ENCODE data around the gene IFNL4.
"Not testable (repeated sequence)": the region's sequence is repeated elsewhere in the genome, so short reads cannot be mapped to it uniquely, and the experiment has no call there.

IFNL4 gene

GRCh38 chr19:39254531-39255345, 6.1 kb upstream of the IFNL4 start:
- DNase-seq = no peak

DNA sequence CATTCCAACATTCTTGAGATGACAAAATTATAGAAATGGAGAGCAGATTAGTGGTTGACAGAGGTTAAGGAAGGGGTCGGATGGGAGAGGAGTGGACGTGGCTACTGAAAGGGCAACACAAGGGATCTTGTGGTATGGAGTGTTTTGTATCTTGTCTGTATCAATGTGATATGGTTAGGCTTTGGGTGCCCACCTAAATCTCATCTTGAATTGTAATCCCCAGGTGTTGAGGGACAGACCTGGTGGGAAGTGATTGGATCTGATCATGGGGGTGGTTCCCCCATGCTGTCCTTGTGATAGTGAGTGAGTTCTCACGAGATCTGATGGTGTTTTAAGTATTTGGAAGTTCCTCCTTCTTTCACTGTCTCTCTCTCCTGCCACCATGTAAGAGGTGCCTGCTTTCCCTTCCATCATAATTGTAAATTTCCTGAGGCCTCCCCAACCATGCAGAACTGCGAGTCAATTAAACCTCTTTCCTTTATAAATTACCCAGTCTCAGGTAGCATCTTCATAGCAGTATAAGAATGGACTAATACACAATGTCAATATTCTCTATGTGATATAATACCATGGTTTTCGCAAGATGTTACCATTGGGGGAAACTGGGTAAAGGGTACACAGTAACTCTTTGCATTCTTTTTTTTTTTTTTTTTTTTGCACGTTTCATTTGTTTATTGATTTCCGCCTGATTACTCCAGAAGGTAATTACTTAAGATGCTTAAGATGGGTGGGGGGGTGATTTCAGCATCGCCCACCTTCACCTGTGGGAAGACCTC, 4.9 kb upstream of the IFNL4 start:
- DNase-seq = no peak

DNA sequence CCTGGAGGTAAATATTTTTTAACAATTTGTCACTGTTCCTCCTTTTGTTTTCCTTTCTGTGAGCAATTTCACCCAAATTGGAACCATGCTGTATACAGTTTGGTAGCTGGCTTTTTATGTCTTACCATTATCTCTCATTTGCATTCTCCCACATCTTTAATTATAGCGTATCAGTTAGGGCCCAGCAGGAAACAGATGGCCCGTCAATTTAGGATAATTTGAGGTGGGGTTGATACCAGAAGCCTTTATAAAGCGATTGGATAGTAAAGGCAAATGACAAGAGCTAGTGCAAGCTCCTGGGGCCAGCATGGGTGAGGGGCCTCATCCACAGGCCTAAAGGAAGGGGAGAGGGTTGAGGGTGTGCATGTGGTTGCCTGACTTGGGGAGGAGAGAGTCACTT, 3.8 kb upstream of the IFNL4 start:
- DNase-seq = no peak

GRCh38 chr19:39251846-39252245, 3.2 kb upstream of the IFNL4 start:
- no peak for DNase-seq

- no peak for DNase-seq
Measured at GRCh38 chr19:39251081-39251480, 2.4 kb upstream of the IFNL4 start.

DNA sequence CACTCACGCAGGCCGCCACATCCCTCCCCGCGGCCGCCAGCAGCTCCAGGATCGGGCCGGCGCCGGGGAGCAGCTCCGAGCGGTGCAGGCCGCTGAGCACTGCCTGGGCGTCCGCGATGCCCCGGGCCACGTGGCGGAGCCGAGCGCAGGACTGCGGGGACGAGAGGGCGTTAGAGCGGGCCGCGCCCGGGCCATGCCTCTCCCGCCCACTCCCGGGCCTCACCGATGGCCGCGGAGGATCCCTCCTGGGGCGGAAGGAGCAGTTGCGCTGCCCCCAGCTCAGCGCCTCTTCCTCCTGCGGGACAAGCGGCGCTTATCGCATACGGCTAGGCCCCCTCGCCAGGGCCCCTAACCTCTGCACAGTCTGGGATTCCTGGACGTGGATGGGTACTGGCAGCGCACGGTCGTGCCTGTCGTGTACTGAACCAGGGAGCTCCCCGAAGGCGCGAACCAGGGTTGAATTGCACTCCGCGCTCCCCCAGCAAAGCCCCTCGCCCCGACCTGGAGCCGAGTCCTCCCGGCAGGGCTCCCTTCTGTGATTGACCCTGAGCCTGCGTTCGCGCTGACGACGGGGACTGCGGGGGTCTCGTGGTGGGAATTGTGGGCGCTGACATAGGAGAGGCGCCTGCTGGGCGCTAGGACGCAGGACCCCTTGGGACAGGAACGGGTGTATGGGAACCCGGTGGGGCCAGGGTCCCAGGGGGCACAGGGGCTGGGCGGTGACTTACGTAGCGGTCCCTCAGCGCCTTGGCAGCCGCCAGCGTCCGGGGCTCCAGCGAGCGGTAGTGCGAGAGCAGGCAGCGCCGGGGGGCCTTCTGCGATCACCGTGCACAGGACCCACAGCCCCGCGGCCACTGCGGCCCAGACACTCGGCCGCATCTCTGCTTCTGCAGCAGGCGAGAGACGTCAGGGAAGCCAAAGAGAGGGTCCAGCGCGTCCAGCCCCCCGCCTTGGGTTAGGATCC, 673 bp downstream of the IFNL4 start:
- peak; percentile 14 for DNase-seq

DNA sequence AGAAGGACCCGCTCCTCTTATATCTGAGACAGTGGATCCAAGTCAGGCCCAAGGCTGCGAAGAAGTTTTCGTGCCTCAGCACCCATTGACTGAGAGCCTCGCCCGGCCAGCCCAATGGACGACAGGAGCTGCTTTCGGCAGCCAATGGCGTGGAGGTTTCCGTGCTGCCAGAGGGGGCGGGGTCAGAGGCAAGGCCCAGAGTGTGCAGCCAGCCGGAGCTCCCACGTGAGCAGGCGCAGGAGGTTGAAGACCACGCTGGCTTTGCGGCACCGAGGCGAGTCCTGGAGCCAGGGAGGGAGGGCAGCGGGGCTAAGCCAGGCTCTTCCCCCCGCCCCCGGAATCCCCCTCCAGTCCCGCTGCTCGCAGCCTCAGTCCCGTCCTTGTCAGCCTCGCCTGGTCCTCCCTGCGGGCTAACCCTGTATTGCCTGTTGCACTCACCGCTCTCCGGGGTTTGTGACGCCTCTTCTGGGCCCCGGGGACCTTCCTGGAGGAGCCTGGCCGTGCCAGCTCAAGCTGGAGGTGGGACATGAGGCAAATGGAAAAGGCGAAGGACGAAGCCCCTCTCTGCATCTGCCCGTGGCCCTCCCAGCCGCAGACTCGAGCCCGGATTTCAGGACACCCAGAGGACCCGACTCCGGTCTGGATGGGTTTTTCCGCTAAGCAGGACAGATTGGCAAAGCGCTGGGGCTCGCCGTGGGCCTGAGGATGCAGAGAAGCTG, 1.5 kb downstream of the IFNL4 start:
- DNase-seq = peak; percentile 14

DNA sequence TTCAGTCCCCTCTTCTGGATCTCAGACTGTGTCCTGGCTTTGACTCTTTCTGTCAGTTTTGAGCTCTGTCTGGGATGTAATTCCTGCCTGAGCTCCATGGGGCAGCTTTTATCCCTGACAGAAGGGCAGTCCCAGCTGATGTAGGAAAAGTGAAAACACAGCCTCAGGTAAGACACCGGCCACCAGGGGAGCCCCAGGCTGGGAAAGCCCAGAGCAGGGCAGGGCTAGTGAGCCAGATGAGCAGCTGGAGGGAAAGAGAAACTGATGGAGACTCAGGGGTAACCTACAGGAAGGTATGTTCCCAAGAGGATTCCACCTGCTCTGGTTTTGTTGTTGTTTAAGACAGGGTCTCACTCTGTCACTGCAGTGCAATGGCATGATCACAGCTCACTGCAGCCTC, 3.5 kb downstream of the IFNL4 start:
- DNase-seq = not testable (repeated sequence)

GRCh38 chr19:39244410-39245100, 4.1 kb downstream of the IFNL4 start, which contains the start of gene IFNL3:
Gene IFNL3 (minus strand): TSS chr19:39245006. CDS start chr19:39244967, 39 bp downstream.
- not testable (repeated sequence) for DNase-seq

DNA sequence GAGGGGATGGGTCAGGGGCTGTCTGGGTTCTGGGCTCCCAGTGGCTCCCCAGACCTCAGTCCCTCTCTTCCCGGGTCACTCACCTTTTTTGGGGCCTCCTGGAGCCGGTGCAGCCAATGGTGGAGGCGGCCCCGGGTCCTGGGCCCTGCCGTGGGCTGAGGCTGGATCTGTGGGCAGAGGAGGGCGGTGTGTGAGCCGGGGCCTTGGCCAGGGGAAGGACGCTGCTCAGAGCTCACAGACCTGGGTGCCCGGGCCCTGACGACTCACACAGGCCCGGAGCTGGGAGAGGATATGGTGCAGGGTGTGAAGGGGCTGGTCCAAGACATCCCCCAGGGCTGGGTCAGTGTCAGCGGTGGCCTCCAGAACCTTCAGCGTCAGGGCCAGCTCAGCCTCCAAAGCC, 4.9 kb downstream of the IFNL4 start:
- not testable (repeated sequence) for DNase-seq

- DNase-seq = no peak
Measured at GRCh38 chr19:39240421-39240820, 8.2 kb downstream of the IFNL4 start.

GRCh38 chr19:39238944-39239343, 9.7 kb downstream of the IFNL4 start:
- no peak for DNase-seq

- DNase-seq = no peak
Measured at GRCh38 chr19:39238209-39238608, 10.4 kb downstream of the IFNL4 start.

DNA sequence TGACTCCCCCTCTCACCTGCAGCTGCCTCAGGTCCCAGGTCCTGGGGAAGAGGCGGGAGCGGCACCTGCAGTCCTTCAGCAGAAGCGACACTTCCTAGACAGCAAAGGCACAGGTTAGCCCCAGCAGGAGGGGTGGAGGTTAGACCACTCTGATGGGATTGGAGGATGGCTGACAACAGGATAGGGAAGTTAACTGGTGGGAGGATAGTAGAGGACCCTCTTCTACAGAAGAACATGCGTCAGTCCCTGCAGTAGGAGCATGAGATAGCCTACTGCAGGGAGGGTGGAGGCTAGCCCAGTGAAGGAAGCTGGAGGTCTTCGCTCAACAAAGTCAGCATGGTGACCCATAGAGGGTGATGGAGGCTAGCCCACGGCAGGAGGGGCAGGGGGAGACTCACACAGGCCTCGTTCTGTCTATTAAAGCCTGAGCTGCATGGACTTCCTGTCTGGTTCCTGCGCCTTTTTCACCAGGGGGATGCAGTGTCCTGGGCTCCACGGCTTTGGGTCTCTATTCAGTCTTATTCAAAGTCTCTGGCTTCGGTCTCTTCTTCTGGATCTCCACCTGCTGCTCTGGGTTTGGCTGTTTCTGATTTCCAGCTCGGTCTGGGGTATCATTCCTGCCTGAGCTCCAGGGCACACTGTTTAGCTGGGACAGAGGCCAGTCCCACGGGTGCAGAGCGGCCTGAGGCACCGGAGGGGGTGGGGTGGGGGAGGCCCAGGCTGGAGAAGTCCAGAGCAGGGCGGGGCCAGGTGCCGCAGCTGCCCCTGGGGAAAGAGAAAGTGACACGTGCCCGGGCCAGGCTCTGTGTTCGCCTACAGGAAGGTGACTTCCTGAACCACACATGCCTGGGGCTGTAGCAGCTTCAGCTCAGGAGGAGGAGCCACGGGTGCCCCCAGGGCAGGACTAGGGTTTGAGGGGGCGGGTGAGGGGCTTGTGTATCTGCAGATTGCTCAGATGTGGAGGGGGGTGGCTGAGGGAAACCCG, 11.2 kb downstream of the IFNL4 start:
- no peak for DNase-seq

GRCh38 chr19:39236527-39236926, 12.1 kb downstream of the IFNL4 start:
- DNase-seq = no peak

GRCh38 chr19:39232708-39233107, 15.9 kb downstream of the IFNL4 start:
- no peak for DNase-seq

GRCh38 chr19:39230096-39230764, 18.4 kb downstream of the IFNL4 start:
- DNase-seq = no peak

DNA sequence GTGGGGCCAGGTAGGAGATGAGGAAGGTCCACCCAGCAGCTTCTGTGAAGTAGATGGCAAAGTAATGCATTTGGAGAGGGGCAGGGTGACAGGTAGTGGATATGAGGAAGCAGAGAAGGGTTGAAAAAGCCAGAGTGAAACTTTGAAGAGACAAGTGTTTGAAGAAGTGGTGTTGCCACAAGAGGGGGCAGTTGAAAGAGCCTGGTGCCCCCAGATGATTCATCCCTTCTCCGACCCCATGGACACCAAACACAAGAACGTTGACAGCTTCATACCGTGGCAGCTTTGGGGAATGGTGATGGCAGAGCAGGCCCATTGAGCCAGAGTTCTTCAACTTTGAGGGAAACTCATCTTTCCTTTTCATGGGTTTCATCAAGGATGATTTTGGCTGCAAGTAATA, 23.7 kb downstream of the IFNL4 start:
- no peak for DNase-seq

DNA sequence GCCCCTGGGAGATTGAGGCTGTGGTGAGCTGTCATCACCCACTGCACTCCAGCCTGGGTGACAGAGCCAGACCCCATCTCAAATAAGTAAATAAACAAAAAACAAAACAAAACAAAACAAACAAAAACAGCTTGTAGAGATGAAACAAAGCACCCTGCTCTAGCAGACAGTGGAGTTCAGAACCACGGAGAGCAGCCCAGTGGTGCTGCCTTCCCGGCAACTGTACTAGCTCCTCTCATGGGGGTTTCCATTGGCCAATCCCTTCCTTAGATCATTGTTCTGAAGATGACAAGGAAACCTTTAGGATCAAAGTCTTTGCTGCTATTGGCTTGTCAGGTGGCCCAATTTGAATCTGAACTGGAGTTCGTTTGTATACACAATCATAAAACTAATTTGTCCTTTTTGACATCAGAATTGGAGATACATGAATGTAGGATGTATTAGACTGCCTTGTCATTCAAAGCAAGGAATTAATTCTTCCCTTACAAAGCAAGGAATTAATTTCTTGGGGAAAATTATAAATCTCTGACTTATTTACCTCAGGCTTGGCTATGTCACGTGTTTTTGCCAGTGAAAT, 24.9 kb downstream of the IFNL4 start:
- no peak for DNase-seq

Data from fibroblast of skin of scalp (primary cell).